ENCODE results near the gene PLEKHG5.

DNA sequence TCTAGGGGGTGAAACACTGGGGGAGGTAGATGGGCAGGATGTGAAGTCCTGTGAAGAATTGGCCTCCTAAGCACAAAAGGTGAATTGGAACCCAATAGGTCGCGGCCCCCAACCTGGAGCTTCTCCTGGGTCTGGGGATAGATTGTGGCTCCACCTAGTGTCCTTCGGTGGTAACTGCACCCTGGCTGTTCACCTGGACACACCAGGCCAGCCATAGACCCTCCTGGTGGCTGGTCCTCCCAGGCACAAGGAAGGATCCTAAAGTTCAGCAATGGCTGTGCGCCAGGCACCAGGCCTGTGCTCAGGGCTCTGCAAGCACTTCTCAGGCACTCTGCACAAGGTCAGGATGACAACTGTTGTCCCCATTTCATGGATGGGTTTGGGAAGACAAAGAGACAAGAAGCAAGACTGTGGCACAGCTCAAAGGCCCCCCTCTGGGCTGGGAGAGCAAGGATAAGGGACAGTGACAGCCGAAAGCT is 53.4 kb downstream of the PLEKHG5 start:
- TF ChIP-seq, protein P1, sequence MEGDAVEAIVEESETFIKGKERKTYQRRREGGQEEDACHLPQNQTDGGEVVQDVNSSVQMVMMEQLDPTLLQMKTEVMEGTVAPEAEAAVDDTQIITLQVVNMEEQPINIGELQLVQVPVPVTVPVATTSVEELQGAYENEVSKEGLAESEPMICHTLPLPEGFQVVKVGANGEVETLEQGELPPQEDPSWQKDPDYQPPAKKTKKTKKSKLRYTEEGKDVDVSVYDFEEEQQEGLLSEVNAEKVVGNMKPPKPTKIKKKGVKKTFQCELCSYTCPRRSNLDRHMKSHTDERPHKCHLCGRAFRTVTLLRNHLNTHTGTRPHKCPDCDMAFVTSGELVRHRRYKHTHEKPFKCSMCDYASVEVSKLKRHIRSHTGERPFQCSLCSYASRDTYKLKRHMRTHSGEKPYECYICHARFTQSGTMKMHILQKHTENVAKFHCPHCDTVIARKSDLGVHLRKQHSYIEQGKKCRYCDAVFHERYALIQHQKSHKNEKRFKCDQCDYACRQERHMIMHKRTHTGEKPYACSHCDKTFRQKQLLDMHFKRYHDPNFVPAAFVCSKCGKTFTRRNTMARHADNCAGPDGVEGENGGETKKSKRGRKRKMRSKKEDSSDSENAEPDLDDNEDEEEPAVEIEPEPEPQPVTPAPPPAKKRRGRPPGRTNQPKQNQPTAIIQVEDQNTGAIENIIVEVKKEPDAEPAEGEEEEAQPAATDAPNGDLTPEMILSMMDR (IDR thresholded peaks at IDR 0.05): peak; percentile 81 to 95 (median 91)
- no peak for TF ChIP-seq POLR2A (IDR thresholded peaks at IDR 0.05)

Measured in esophagus squamous epithelium (tissue), 4 donors.